GM23338 (cell line): ENCODE measurements around the gene INPP4B. TPM values are rescaled to one million over a fixed set of nuclear protein-coding genes. Genes with fewer than 3 reads are reported as not detected.

Experiments
- ATAC-seq: fragments of 200-7000 bp; cut with Tn5 transposase; 3 replicates; pipeline ENCODE4 v1.9.1; 2020
- DNase-seq: peaks from one replicate; pipeline ENCODE4 v3.0.0-alpha.2; 2015; ENCODE audit warnings: low spot score
- H2AFZ ChIP-seq: fragments of 200-600 bp; sonication (generic); 2 replicates; pipeline ENCODE4 v1.8.0; 2016; ENCODE audit warnings: antibody characterized with exemption, mild to moderate bottlenecking, moderate library complexity
- H3F3A ChIP-seq: fragments of 200-600 bp; sonication (generic); replicated peaks from 2 replicates; pipeline ENCODE4 v1.8.0; 2017; ENCODE audit warnings: antibody characterized with exemption, mixed run types, low read depth
- H3K27ac ChIP-seq: fragments of 200-600 bp; sonication (generic); 2 replicates; pipeline ENCODE4 v1.6.1; 2016; ENCODE audit warnings: low read depth
- H3K27me3 ChIP-seq: fragments of 200-600 bp; sonication (generic); 2 replicates; pipeline ENCODE4 v1.8.0; 2016; ENCODE audit warnings: mild to moderate bottlenecking, mixed run types, moderate library complexity; ENCODE audit not compliant: insufficient read depth
- H3K36me3 ChIP-seq: fragments of 200-600 bp; sonication (generic); 2 replicates; pipeline ENCODE4 v1.8.0; 2016; ENCODE audit warnings: mild to moderate bottlenecking; ENCODE audit not compliant: insufficient read depth
- H3K4me1 ChIP-seq: fragments of 200-600 bp; sonication (generic); 2 replicates; pipeline ENCODE4 v1.8.0; 2016; ENCODE audit warnings: mild to moderate bottlenecking, moderate library complexity; ENCODE audit not compliant: insufficient read depth
- H3K4me2 ChIP-seq: fragments of 200-600 bp; sonication (generic); 2 replicates; pipeline ENCODE4 v1.7.1; 2017; ENCODE audit warnings: mixed run types
- H3K4me3 ChIP-seq: fragments of 200-600 bp; sonication (generic); 2 replicates; pipeline ENCODE4 v1.6.1; 2016; ENCODE audit warnings: mixed run types
- H3K79me2 ChIP-seq: fragments of 200-600 bp; sonication (generic); replicated peaks from 2 replicates; pipeline ENCODE4 v1.8.0; 2017; ENCODE audit warnings: mild to moderate bottlenecking; ENCODE audit not compliant: insufficient read depth
- H3K9me2 ChIP-seq: fragments of 200-600 bp; sonication (generic); 2 replicates; pipeline ENCODE4 v1.8.0; 2017; ENCODE audit not compliant: insufficient read depth
- H4K20me1 ChIP-seq: fragments of 200-600 bp; sonication (generic); replicated peaks from 2 replicates; pipeline ENCODE4 v1.8.0; 2017; ENCODE audit warnings: mild to moderate bottlenecking; ENCODE audit not compliant: insufficient read depth
- H3K27ac Mint-ChIP-seq: 2 replicates; pipeline ENCODE4 v1.8.0; 2020; ENCODE audit warnings: inconsistent platforms, mild to moderate bottlenecking, moderate library complexity, mixed read lengths
- H3K27me3 Mint-ChIP-seq: 3 replicates; pipeline ENCODE4 v1.8.0; 2022; ENCODE audit warnings: low read depth, mild to moderate bottlenecking, moderate library complexity, mixed read lengths, inconsistent platforms; ENCODE audit not compliant: insufficient read depth, poor library complexity
- H3K36me3 Mint-ChIP-seq: 3 replicates; pipeline ENCODE4 v1.8.0; 2021; ENCODE audit warnings: low read depth, mild to moderate bottlenecking, inconsistent platforms, moderate library complexity, mixed read lengths
- H3K4me1 Mint-ChIP-seq: 3 replicates; pipeline ENCODE4 v1.8.0; 2020; ENCODE audit warnings: mild to moderate bottlenecking, inconsistent platforms, mixed read lengths
- H3K4me3 Mint-ChIP-seq: 3 replicates; pipeline ENCODE4 v1.8.0; 2021; ENCODE audit warnings: moderate library complexity, mild to moderate bottlenecking, inconsistent platforms, mixed read lengths
- H3K9me3 Mint-ChIP-seq: 3 replicates; pipeline ENCODE4 v1.8.0; 2020; ENCODE audit warnings: moderate library complexity, mild to moderate bottlenecking, inconsistent platforms, mixed read lengths
- CREB1 ChIP-seq: fragments of 250-450 bp; sonication (Bioruptor Pico); IDR thresholded peaks from 2 replicates; pipeline ENCODE4 v1.5.0; 2020; ENCODE audit warnings: low read depth, mild to moderate bottlenecking, moderate library complexity
- EZH2 ChIP-seq: fragments of 200-600 bp; sonication (generic); IDR thresholded peaks from one replicate; pipeline ENCODE4 v1.8.0; 2017; ENCODE audit warnings: antibody characterized with exemption, mild to moderate bottlenecking, low read depth; ENCODE audit not compliant: unreplicated experiment
- EZH2phosphoT487 ChIP-seq: fragments of 200-600 bp; sonication (generic); IDR thresholded peaks from one replicate; pipeline ENCODE4 v1.8.1; 2018; ENCODE audit warnings: antibody characterized with exemption; ENCODE audit not compliant: unreplicated experiment
- JUNB ChIP-seq: IDR thresholded peaks from one replicate; pipeline ENCODE4 v1.6.1; 2016; ENCODE audit warnings: antibody characterized with exemption; ENCODE audit not compliant: unreplicated experiment
- NANOG ChIP-seq: IDR thresholded peaks from 2 replicates; pipeline ENCODE4 v1.6.1; 2016; ENCODE audit warnings: antibody characterized with exemption, borderline replicate concordance
- POLR2AphosphoS5 ChIP-seq: IDR thresholded peaks from 2 replicates; pipeline ENCODE4 v1.6.1; 2016; ENCODE audit warnings: antibody characterized with exemption, low read depth
- STAT1 ChIP-seq: IDR thresholded peaks from one replicate; pipeline ENCODE4 v1.6.1; 2016; ENCODE audit warnings: antibody characterized with exemption; ENCODE audit not compliant: unreplicated experiment
- ZNF114 ChIP-seq: fragments of 250-450 bp; sonication (Bioruptor Pico); IDR thresholded peaks from 2 replicates; pipeline ENCODE4 v1.5.0; 2020; ENCODE audit warnings: mild to moderate bottlenecking, moderate library complexity
- ZNF331 ChIP-seq: fragments of 250-450 bp; sonication (Bioruptor Pico); IDR thresholded peaks from 2 replicates; pipeline ENCODE4 v1.5.0; 2020; ENCODE audit warnings: low read depth, mild to moderate bottlenecking, moderate library complexity
- polyA plus RNA-seq: library from polyadenylated mRNA; unstranded; fragments of >200 nt; fragmentation: Nextera tagmentation; extraction: Ambion mirVana; gene quantifications from 2 replicates; pipeline ENCODE4 v1.2.1, GENCODE V29; 2016
- total RNA-seq: library from RNA; depleted of rRNA; stranded (reverse); fragments of >200 nt; shearing (Covaris generic); gene quantifications from 2 replicates; pipeline ENCODE4 v1.2.3, GENCODE V29; 2014
- TF ChIP-seq, protein P1 (sequence below): IDR thresholded peaks from 2 replicates; pipeline ENCODE4 v1.6.1; 2016; ENCODE audit warnings: antibody characterized with exemption
- TF ChIP-seq, protein P2 (sequence below), 2 experiments: fragments of 200-600 bp in 1 of 2; sonication (generic) in 1 of 2; conservative IDR thresholded peaks; 2 replicates each; pipeline versions ENCODE4 v1.5.1 to v1.6.1; 2016 to 2017; ENCODE audit warnings: antibody characterized with exemption in 2 of 2, low read depth in 2 of 2, mild to moderate bottlenecking in 2 of 2, moderate library complexity in 1 of 2
- TF ChIP-seq, protein P3 (sequence below): IDR thresholded peaks from one replicate; pipeline ENCODE4 v1.6.1; 2018; ENCODE audit warnings: antibody characterized with exemption; ENCODE audit not compliant: unreplicated experiment
- TF ChIP-seq, protein P4 (sequence below): fragments of 250-450 bp; sonication (Bioruptor Pico); IDR thresholded peaks from 2 replicates; pipeline ENCODE4 v1.5.0; 2020; ENCODE audit warnings: mild to moderate bottlenecking, moderate library complexity

Gene INPP4B
- total and polyA plus RNA-seq, 2 experiments from 2014 or later: 0.11 to 0.14 TPM

DNA sequence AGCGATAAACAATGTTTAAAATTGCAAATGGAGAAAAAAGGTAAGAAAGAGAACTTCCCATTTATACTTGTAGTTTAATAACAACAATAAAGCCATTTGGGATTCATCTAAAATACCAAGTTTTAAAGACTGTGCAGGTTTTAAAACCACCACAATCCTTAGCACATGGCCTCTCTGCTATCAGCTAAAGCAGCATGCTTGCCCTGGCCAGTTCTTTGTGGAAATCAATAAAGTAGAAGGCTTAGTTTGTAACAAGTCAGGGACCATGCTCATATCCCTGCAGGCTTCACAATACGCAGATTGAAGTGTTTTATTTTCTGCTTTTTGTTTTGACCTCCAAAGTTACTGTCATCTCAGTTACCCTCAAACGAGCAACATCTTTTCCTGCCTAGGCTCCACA is 249.5 kb downstream of the INPP4B start:
- H3K27me3 Mint-ChIP-seq: peaks cover 6% of the 10 kb centered on the region
- H4K20me1 ChIP-seq: no peaks in the 10 kb centered on the region
- no peaks in the 10 kb centered on the region for H3F3A ChIP-seq
- no peak for ATAC-seq
- H3K9me2 ChIP-seq: no peaks in the 10 kb centered on the region
- H3K4me2 ChIP-seq: no peak overlapping the region
- no peaks in the 10 kb centered on the region for H3K4me1 ChIP-seq
- H3K4me3 ChIP-seq: no peak overlapping the region
- H3K36me3 ChIP-seq: no peaks in the 10 kb centered on the region
- no peak overlapping the region for H2AFZ ChIP-seq
- H3K36me3 Mint-ChIP-seq: no peaks in the 10 kb centered on the region
- DNase-seq: no peak
- H3K9me3 Mint-ChIP-seq: no peaks in the 10 kb centered on the region
- H3K27me3 ChIP-seq: no peaks in the 10 kb centered on the region
- TF ChIP-seq JUNB (no peak), ZNF114 (CRISPR knock-in tag) (no peak), CREB1 (no peak), NANOG (no peak), STAT1 (no peak), EZH2 (no peak), ZNF331 (CRISPR knock-in tag) (no peak), EZH2phosphoT487 (no peak), POLR2AphosphoS5 (no peak)
- TF ChIP-seq, protein P1, sequence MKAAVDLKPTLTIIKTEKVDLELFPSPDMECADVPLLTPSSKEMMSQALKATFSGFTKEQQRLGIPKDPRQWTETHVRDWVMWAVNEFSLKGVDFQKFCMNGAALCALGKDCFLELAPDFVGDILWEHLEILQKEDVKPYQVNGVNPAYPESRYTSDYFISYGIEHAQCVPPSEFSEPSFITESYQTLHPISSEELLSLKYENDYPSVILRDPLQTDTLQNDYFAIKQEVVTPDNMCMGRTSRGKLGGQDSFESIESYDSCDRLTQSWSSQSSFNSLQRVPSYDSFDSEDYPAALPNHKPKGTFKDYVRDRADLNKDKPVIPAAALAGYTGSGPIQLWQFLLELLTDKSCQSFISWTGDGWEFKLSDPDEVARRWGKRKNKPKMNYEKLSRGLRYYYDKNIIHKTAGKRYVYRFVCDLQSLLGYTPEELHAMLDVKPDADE: no peak
- TF ChIP-seq, protein P2, sequence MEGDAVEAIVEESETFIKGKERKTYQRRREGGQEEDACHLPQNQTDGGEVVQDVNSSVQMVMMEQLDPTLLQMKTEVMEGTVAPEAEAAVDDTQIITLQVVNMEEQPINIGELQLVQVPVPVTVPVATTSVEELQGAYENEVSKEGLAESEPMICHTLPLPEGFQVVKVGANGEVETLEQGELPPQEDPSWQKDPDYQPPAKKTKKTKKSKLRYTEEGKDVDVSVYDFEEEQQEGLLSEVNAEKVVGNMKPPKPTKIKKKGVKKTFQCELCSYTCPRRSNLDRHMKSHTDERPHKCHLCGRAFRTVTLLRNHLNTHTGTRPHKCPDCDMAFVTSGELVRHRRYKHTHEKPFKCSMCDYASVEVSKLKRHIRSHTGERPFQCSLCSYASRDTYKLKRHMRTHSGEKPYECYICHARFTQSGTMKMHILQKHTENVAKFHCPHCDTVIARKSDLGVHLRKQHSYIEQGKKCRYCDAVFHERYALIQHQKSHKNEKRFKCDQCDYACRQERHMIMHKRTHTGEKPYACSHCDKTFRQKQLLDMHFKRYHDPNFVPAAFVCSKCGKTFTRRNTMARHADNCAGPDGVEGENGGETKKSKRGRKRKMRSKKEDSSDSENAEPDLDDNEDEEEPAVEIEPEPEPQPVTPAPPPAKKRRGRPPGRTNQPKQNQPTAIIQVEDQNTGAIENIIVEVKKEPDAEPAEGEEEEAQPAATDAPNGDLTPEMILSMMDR (conservative IDR thresholded peaks at IDR 0.05; ENCODE audit: low read depth in 2 of 2): no peak
- TF ChIP-seq, protein P3, sequence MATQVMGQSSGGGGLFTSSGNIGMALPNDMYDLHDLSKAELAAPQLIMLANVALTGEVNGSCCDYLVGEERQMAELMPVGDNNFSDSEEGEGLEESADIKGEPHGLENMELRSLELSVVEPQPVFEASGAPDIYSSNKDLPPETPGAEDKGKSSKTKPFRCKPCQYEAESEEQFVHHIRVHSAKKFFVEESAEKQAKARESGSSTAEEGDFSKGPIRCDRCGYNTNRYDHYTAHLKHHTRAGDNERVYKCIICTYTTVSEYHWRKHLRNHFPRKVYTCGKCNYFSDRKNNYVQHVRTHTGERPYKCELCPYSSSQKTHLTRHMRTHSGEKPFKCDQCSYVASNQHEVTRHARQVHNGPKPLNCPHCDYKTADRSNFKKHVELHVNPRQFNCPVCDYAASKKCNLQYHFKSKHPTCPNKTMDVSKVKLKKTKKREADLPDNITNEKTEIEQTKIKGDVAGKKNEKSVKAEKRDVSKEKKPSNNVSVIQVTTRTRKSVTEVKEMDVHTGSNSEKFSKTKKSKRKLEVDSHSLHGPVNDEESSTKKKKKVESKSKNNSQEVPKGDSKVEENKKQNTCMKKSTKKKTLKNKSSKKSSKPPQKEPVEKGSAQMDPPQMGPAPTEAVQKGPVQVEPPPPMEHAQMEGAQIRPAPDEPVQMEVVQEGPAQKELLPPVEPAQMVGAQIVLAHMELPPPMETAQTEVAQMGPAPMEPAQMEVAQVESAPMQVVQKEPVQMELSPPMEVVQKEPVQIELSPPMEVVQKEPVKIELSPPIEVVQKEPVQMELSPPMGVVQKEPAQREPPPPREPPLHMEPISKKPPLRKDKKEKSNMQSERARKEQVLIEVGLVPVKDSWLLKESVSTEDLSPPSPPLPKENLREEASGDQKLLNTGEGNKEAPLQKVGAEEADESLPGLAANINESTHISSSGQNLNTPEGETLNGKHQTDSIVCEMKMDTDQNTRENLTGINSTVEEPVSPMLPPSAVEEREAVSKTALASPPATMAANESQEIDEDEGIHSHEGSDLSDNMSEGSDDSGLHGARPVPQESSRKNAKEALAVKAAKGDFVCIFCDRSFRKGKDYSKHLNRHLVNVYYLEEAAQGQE: no peak
- TF ChIP-seq, protein P4, sequence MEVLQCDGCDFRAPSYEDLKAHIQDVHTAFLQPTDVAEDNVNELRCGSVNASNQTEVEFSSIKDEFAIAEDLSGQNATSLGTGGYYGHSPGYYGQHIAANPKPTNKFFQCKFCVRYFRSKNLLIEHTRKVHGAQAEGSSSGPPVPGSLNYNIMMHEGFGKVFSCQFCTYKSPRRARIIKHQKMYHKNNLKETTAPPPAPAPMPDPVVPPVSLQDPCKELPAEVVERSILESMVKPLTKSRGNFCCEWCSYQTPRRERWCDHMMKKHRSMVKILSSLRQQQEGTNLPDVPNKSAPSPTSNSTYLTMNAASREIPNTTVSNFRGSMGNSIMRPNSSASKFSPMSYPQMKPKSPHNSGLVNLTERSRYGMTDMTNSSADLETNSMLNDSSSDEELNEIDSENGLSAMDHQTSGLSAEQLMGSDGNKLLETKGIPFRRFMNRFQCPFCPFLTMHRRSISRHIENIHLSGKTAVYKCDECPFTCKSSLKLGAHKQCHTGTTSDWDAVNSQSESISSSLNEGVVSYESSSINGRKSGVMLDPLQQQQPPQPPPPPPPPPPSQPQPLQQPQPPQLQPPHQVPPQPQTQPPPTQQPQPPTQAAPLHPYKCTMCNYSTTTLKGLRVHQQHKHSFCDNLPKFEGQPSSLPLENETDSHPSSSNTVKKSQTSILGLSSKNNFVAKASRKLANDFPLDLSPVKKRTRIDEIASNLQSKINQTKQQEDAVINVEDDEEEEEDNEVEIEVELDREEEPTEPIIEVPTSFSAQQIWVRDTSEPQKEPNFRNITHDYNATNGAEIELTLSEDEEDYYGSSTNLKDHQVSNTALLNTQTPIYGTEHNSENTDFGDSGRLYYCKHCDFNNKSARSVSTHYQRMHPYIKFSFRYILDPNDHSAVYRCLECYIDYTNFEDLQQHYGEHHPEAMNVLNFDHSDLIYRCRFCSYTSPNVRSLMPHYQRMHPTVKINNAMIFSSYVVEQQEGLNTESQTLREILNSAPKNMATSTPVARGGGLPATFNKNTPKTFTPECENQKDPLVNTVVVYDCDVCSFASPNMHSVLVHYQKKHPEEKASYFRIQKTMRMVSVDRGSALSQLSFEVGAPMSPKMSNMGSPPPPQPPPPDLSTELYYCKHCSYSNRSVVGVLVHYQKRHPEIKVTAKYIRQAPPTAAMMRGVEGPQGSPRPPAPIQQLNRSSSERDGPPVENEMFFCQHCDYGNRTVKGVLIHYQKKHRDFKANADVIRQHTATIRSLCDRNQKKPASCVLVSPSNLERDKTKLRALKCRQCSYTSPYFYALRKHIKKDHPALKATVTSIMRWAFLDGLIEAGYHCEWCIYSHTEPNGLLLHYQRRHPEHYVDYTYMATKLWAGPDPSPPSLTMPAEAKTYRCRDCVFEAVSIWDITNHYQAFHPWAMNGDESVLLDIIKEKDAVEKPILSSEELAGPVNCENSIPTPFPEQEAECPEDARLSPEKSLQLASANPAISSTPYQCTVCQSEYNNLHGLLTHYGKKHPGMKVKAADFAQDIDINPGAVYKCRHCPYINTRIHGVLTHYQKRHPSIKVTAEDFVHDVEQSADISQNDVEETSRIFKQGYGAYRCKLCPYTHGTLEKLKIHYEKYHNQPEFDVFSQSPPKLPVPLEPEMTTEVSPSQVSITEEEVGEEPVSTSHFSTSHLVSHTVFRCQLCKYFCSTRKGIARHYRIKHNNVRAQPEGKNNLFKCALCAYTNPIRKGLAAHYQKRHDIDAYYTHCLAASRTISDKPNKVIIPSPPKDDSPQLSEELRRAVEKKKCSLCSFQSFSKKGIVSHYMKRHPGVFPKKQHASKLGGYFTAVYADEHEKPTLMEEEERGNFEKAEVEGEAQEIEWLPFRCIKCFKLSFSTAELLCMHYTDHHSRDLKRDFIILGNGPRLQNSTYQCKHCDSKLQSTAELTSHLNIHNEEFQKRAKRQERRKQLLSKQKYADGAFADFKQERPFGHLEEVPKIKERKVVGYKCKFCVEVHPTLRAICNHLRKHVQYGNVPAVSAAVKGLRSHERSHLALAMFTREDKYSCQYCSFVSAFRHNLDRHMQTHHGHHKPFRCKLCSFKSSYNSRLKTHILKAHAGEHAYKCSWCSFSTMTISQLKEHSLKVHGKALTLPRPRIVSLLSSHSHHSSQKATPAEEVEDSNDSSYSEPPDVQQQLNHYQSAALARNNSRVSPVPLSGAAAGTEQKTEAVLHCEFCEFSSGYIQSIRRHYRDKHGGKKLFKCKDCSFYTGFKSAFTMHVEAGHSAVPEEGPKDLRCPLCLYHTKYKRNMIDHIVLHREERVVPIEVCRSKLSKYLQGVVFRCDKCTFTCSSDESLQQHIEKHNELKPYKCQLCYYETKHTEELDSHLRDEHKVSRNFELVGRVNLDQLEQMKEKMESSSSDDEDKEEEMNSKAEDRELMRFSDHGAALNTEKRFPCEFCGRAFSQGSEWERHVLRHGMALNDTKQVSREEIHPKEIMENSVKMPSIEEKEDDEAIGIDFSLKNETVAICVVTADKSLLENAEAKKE (CRISPR knock-in tag): no peak
- H3K79me2 ChIP-seq: no peaks in the 10 kb centered on the region
- H3K4me3 Mint-ChIP-seq: no peak overlapping the region
- H3K27ac Mint-ChIP-seq: no peak overlapping the region
- no peak overlapping the region for H3K27ac ChIP-seq
- H3K4me1 Mint-ChIP-seq: no peaks in the 10 kb centered on the region
